NK-92 treated with Interleukin-12 subunit alpha and Interleukin-12 subunit beta, amount 100 ng/mL, for 24 hours (cell line): ENCODE data around the gene SDC4.
A peak's percentile ranks its signal among the peaks of the same experiment; 100 is the strongest.

Experiments
- DNase-seq: peaks from one replicate; lab custom pipeline; 2025; lab: John Stamatoyannopoulos, UW

Gene SDC4, protein sequence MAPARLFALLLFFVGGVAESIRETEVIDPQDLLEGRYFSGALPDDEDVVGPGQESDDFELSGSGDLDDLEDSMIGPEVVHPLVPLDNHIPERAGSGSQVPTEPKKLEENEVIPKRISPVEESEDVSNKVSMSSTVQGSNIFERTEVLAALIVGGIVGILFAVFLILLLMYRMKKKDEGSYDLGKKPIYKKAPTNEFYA

DNA sequence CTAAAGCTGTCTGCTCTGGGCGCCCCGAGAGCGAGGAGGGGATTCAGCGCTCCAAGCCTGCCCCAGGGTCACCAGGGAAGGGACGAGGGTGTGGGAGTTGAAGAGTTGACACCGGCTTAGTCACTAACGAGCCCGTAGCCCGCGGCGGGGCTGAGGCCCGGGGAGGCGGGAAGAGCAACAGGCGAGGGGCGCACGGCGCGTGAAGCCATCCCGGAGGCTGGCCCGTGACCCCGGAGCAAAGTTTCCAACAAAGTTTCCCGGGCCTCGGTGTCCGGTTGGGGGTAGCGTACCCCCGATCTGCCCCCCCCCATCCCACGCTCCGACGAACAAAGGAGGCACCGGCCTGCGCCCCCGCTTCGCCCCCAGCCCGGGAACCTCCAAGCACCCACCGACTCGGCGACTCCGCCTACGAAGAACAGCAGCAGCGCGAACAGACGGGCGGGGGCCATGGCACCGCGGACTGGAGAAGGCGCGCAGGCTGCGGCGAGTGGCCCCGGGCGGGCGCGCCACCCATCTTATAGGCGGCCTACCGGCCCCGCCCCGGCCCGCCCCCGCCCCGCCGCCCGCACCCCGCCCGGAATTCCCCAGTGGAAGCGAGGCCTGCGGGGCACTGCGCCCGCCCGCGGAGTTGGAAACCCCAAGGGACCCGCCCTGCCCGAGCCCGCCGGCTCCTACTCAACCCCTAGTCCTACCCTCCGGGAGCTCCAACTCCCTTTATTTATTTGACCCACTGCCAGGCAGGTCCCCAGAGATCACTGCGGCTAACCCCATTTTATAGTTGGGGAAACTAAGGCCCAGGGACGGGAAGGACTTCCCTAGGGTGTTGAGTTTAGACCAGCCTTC is at the start of gene SDC4:
SDC4 (minus strand) TSS at position 489 of the 843 bp plus-strand sequence; CDS start at position 449, 40 bp downstream.
- peak; percentile 39 for DNase-seq

DNA sequence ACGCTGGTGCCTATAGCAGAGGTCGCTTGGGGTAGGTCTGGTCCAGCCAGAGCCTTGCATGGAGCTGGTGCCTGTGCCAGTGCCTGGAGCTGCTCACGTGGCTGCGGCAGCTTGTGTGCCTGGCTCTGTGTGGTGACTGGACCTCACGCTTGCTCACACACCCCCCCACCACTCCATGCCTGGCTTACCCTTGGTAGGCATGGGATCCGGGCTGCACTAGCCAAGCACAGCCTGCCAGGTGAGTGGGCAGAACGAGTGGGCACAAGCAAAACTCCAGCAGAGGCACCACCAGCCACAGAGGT is 46.8 kb upstream of the SDC4 start:
- no peak for DNase-seq

DNA sequence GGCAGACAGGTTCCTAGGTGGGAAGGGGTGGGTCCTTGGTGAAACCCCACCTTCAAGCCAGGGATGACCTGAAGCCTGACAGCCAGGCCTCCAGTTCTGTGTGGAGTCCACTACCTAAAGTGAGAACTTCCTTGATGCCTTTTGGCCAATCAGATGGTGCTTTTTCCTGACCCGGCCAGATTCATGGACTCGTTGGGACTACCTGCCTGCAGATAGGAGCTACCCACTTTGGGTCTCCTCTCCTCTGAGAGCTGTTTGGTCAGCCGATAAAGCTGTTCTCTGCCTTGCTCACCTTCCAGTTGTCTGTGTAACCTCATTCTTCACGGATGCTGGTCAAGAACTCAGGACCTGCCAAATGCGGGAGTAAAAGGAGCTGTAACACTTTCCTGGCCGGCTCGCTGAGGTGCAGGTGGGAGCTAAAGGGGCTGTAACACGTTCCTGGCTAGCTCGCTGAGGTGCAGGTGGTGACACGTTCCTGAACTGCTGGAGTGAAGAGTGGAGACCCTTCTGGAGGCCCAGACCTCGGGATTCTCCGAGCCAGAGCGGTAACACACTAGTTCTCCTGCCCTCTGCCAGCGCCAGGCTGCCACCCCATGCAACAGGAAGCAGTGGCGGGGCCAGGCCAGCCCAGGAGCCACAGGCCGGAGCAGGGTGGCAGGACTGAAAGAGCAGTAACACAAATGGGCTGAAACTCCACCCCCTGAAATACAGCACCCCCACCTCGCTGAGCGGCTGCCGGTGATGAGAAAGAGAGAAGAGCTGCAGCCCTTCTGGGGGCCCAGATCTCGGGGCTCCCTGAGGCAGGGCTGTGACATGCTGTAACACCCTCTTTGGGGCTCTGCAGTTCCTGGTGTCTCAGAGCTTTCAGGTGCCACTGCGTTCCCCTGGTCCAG is 46.2 kb upstream of the SDC4 start:
- DNase-seq: no peak

DNA sequence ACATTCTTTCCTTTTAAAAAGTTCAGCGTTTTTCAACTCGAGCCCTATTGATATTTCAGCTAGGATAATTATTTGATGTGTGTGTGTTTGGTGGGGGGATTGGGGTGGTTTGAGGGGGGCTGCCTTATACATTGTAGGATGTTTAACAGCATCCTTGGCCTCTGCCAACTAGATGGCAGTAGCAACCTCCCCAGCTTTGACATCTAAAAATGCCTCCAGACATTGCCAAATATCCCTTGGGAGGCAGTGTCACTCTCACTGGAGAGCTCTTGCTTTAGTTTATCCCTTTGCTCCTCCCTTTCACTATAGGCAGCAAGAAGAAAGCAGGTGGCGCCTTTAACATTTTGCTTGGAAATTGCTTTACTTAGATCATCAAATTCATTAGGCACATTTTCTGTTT is 44.5 kb upstream of the SDC4 start:
- no peak for DNase-seq

DNA sequence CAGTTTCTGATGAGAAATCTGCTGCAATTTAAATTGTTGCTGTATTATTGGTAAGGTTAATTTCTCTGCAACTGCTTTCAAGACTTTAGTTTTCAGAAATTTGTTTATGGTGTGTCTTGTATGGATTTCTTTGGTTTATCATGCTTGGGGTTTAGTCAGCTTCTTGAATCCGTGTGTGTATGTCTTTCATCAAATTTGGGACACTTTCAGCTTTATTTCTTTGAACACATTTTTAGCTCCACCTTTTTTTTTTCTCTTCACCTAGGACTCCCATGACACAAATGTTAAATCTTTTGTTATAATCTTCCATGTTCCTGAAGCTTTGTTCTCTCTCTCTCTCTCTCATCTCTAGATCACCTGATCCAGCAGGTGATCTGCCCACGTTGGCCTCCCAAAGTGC is 43.3 kb upstream of the SDC4 start:
- DNase-seq: no peak

DNA sequence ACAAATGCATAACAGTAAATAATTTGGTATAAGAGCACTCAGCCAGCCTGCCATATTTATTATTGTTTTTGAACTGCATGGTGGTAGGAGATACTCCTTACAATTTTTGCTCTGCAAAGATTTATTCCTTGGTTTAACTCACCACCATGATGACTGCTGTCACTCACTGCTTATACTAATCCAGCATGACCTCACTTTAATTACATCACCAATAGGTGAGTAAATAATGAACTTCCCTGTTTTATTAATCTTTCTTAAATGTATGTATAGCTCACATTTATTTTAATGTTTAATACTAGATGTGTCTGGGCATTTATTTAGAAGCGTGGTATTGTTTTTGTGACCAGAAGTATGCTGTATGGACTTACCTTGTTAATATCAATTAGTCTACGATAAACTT is 42.7 kb upstream of the SDC4 start:
- DNase-seq: no peak

DNA sequence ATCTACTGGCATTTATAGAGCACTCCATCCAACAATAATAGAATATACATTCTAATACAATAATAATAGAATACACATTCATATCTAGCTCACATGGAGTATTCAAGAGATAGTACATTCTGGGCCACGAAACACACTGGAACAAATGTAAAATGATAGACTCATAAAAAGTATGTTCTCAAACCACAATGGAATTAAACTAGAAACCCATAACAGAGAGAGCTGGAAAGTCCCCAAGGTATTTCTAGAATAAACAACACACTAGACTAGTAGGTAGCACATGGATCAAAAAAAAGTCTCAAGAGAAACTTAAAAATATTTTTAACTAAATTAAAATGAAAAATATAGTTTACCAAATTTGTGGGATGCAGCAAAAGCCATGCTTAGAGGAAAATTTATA is 39.0 kb upstream of the SDC4 start:
- no peak for DNase-seq

DNA sequence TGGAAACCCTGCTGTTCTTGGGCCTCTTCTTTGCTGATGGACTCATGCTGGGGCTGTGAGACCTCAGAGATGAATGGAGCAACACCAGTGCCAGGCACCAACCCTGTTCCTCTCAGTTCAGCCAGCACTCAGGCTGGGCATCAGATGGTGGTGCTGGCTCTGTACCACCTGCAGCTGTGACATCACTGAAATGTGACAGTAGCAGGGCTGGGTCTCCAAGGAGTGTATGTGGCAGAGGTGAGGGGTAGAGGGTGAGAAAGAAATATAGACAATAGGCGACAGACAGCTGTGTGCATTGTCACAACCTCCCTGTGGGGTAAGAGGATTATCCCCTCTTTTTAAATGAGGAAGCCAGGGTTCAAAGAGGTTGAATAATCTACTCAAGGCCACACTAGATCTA is 30.0 kb upstream of the SDC4 start, which contains the start of gene TP53TG5:
TP53TG5 (minus strand) TSS at position 135 of the 400 bp plus-strand sequence; CDS start at position 46, 89 bp downstream.
- no peak for DNase-seq

DNA sequence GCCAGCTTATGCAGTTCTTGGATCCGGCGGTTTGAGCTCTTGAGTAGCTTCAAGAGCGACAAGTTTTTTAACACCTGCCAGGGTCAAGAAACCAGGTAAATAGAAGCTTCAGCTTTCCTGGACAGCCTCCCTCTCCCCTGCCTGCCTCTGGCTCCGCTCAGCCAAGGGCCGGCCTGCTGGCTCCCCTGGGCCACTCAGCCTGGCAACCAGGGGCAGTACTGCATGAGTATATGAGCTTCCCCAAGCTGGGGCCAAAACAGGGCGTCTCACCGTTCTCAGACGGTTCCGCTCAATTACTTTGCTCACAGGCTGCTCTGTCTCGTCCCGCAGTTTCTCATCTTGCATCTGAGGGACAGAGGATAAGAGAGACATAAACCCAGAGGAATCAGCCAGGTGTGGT is 29.0 kb upstream of the SDC4 start:
- no peak for DNase-seq

DNA sequence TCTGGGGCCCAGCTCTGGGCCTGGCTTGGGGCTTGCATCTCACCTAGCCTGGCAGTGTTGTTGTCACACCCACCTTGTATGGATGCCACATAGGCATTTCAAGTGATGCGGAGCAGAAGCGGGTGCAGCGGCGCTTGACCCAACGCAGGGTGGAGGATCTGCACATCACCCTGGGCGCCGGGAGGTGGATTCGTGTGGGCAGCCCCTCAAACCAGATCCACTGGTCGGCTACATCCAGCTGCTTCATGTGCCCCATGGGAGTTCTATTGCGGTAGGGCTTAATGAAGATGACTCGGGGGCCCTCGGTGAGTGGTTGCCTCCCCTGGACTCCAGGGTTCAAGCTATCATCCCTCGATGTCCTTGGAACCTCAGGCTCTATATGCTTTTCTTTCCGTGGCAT is 26.7 kb upstream of the SDC4 start:
- no peak for DNase-seq

DNA sequence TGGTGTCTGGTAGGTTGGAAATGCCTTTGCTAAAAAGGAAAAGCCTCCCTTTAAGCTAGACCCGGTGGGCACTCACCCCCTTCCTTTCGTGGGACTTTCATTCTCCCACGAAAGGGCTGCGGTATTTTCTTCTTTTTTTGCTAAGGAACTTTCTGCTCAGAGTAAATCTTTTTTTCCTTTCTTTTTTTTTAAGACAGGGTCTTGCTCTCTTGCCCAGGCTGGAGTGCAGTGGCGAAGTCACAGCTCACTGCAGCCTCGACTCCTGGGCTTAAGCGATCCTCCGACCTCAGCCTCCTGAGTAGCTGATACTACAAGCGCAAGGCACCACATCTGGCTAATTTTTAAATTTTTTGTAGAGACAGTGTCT is 25.9 kb upstream of the SDC4 start:
- no peak for DNase-seq

DNA sequence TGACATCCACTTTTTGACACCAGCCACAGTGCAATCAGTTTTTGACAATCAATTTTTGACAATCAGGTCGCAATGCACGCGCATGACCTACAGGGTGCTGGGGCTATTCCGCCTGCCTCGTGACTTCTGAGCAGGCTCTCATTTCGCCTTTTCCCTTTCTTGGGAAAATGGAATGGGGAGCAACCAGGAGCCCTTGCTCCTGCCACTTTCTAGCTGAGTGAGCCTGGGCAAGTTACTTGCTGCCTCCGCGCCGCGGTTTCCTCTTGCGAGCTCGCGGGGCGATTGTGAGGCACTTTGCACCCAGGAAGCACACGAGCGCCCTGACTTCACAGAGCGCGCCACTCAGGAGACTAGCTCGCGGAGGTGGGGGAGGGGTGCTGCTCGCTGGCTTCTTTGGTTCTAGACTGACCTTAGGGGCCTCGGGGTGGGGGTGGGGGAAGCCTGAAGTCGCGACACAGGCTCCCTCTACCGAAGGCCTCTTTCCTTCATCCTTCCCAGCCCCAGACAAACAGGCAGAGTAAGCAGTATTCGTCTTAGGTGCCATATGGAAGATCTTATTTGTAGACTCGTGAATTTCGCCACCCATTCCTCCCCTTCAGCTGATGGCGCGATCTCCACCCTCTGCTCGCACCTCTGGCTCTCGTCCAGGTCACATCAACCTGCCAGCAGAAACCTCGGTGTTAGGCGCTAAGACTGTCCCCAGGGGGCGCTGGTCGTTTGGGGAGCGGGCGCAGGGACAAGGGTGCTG is 25.3 kb upstream of the SDC4 start:
- peak; percentile 48 for DNase-seq

DNA sequence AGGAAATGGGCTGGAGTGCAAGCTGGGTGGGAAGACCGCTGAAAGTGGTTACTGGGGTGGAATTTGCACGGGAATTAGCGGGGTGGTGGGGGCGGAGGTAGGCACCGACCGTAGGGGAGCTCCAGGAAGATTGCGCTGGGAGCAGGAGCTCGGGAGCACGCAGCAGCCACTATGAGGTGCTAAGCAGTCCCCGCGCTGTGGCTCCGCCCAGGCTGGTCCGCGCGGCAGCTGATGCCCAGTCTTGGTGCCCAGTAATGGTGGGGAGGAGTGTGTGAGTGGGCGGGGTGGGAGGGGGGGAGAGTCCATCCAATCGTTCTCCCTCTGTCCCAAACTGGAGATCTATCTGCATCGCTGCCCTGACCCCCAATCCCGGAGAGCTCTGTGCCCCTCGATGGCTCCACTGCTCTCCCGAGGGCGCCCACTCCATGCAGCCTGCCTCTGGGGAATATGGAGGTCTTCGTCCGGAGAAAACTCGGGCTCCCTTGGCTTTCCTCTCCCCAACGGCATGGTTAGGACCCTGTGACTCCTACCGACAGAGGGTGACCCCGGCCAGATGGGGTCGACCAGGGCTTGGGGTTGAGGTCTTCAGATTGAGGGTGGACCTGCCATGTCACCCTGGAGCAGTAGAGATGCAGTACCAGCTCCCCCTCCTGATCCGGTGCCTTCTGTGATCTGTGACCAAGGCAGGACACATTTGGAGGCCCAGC is 24.6 kb upstream of the SDC4 start:
- DNase-seq: no peak

DNA sequence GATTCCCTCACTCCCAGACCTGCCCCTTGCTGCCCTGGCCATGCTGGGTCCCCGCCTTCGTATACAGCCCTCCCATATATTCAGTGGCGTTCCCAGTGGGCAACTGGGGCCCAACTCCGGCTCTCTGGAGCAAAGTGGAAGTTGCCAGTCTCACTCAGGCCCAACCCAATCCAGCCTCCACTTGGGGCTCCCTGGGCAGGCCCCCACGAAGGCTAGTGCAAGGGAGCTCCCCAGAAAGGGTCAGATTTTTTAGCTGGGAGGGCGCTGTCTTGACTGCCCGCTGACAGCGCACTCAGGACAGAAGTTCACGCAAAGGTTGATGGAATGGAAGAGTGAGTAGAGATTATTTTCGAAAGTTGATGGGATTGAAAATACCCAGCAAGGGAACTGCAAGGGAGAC is 24.0 kb upstream of the SDC4 start:
- DNase-seq: no peak

DNA sequence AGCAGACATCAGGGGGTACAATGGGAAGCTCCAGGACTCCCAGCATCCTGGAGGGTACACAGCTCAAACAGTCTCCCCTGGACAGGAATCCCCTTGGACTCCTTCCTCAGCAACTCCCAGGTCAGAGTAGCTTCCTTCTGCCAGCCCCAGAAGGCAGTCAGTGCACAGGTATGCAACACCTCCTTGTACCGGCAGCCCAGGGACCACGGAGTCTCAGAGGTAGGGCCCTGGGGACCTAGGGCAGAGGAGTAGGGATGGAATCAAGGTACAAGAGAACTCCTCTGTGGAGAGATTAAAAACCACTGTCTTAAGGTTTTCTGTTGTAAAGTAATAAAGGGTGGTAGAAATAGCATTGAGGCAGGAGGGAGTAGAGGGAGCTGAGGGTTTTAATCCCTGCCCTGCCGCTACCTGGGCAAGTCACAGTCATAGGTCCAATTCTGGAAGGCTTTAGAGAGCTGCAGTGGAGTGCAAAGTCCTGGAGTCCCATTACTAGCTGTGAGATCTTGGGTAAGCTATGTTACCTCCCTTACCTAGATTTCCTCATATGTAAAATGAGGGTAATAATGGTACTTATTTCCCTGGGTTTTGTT is 22.4 kb upstream of the SDC4 start:
- no peak for DNase-seq

DNA sequence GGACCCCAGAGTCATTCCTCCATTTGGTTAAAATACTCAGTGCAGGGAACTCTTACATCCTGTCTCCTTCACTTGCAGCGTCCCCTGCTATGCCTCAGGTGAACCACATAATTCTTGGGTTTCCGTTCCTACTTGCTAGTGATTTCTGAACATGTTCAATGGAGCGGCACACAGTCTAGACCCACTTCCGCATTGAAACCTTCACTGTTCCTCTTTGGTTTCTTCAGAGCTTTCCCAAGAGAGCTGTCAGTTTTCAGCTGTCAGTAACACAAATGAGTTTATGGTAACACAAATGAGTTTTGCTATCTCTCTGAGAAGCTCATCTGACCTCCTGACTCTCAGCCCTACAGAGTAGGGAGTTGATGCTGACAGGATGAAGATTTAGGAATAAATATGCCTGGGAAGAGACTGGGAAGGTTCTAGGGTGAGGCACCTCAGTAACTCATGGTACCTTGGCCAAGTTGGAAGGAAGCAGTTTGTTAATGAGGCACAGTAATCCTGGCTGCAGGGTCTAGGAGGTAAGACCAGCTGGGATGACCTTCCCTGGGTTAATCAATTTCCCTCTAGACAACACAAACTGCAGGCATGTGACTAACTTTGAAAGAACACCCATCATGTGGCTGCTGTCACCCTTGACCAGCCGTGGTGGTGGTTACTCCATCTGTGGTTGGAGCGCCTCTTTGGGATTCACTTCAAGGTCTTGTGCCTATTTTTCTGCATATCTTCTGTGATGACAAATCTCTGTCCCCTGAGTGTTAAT is 20.2 kb upstream of the SDC4 start:
- no peak for DNase-seq

DNA sequence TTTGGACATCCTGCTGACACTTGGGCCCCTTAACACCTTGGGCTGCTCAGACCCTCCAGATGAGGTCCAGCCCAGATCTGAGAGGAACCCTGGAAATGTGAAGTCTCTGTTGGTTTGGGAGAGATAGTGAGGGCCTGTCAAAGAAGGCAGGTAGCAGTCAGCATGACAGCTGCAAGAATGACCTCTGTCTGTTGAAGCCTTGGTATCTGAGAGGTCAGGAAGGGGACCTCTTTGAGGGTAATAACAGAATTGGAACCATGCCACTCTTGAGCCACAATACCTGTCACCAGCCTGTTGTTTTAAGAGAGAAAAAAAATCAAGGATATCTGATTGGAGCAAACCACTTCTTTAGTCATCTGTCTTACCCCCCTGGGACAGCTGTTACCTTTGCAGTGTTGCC is 18.9 kb upstream of the SDC4 start:
- no peak for DNase-seq

DNA sequence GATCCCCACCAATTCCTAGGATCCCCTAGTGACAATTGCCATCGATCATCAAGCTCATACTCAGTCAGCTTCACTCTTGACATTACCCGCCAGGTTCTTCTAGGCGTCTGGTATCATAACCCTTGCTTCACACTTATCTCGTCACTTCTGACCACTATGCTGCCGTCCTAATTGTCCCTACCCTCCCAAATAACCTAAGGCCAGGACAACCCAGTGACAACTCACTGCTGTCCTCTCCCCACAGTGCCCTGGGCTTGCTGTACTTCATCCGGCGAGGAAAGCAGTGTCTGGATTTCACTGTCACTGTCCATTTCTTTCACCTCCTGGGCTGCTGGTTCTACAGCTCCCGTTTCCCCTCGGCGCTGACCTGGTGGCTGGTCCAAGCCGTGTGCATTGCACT is 18.4 kb upstream of the SDC4 start:
- no peak for DNase-seq

DNA sequence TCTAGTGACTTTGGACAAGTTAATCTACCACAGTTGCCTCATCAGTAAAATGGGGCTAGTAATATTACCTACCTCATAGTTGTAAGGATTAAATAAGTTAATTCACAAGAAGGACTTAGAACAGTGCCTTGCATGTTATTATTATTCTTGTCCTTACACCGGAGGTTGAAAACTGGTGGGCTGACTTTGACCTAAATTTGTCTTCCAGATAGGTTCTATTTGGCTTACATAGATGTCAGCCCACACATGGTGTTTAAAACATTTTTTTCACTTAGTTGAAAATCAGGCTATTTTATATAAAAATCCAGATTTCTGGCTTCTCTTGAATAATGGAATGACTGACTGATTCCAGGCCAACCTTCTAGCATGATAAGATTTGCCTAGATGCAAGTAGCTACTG is 18.0 kb upstream of the SDC4 start:
- no peak for DNase-seq

DNA sequence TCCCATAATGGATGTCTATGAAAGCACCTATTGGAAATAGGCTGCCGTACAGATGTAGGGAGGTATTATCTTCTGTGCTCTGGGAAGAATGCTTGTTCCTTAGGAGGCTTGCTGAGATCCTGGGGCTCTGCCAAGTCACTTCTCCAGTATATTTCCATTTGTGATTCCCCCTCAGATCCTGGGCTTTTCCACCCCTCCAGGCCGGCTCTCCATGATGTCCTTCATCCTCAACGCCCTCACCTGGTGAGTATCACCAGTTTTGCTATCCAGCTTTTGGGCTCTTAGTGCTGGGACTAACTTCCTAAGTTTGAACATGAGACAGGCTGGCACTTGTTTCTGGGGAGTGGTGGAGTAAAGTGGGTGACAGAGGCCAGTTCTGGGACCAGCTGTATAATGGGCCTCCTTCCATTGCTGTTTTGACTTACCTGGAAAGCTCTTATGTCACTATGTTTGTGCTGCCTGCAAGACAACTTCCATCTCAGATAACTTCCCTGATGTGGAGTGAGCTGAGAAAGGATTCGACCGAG is 17.3 kb upstream of the SDC4 start:
- DNase-seq: no peak
